ENCODE measurements around the gene TSC22D2.

DNA sequence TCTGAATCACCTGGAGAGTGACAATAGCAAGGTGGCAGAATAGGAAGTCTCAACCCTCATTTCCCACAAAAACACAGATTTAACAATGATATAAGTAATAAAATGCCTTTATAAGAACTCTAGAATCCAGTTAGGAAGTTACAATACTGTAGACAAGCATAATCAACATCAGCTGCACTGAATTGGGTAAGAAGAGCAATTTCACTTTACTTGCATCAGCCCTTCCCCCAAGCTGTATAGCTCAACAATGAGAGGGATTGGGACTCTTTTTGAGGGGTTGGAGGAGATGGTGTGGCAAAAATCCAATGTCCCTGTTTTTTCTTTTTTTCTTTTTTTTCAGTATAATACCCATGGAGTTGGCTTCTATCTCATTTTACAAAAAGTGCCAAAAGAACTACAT is 75.1 kb downstream of the TSC22D2 start:
- TF ChIP-seq CTCF (conservative IDR thresholded peaks at IDR 0.05) = no peak
- TF ChIP-seq ZFX (IDR thresholded peaks at IDR 0.05) = no peak
